IMR-90 (cell line): ENCODE data around the gene HIPK1. TPM values are rescaled to one million over a fixed set of nuclear protein-coding genes. Genes with fewer than 3 reads are reported as not detected.

Experiments
- ATAC-seq: fragments of 200-7000 bp; cut with Tn5 transposase; 2 replicates; pipeline ENCODE4 v1.9.1; 2020; ENCODE audit warnings: low read depth, mild to moderate bottlenecking, moderate library complexity
- BruUV-seq: library from RNA; stranded (reverse); fragments of 400-500 nt; replicated peaks from 2 replicates; lab custom pipeline; 2021; lab: Mats Ljungman, UMichigan
- CTCF ChIA-PET: fragments of 300-600 bp; formaldehyde crosslinking; extraction: SDS; loops from one replicate; lab custom pipeline; 2021; ENCODE audit warnings: antibody characterized with exemption; lab: Yijun Ruan, JAX
- POLR2A ChIA-PET: fragments of 300-600 bp; sonication (Branson Sonifier 250); formaldehyde crosslinking; loops from one replicate; lab custom pipeline; 2022; ENCODE audit warnings: antibody characterized with exemption; ENCODE audit not compliant: unreplicated experiment; lab: Charles Lee
- DNase-seq: peaks from one replicate; pipeline ENCODE4 v3.0.0; 2013
- H2AFZ ChIP-seq: replicated peaks from 2 replicates; pipeline ENCODE3; 2013; ENCODE audit warnings: low read length, mild to moderate bottlenecking; ENCODE audit not compliant: poor library complexity
- H2AK5ac ChIP-seq: 2 replicates; pipeline ENCODE4 v1.6.1; 2013; ENCODE audit warnings: low read depth, low read length, inconsistent platforms
- H2AK9ac ChIP-seq: replicated peaks from 2 replicates; pipeline ENCODE3; 2013; ENCODE audit warnings: mild to moderate bottlenecking, low read depth, low read length, moderate library complexity; ENCODE audit not compliant: poor library complexity
- H2BK120ac ChIP-seq: 2 replicates; pipeline ENCODE4 v1.6.1; 2013; ENCODE audit warnings: low read depth, low read length, inconsistent platforms
- H2BK15ac ChIP-seq: 3 replicates; pipeline ENCODE4 v1.6.1; 2013; ENCODE audit warnings: low read depth, low read length, inconsistent platforms
- H2BK20ac ChIP-seq: 2 replicates; pipeline ENCODE4 v1.6.1; 2013; ENCODE audit warnings: low read depth, mild to moderate bottlenecking, inconsistent platforms, low read length, moderate library complexity
- H2BK5ac ChIP-seq: 2 replicates; pipeline ENCODE4 v1.6.1; 2013; ENCODE audit warnings: mild to moderate bottlenecking, low read depth, low read length, inconsistent platforms; ENCODE audit not compliant: poor library complexity, severe bottlenecking
- H3K14ac ChIP-seq: replicated peaks from 2 replicates; pipeline ENCODE4 v1.6.1; 2013; ENCODE audit warnings: low read depth, low read length, inconsistent platforms
- H3K18ac ChIP-seq: 2 replicates; pipeline ENCODE4 v1.6.1; 2013; ENCODE audit warnings: low read depth, low read length, control low read depth
- H3K23ac ChIP-seq: 2 replicates; pipeline ENCODE4 v1.6.1; 2013; ENCODE audit warnings: low read depth, low read length, inconsistent platforms
- H3K27ac ChIP-seq: 2 replicates; pipeline ENCODE4 v1.5.1; 2013; ENCODE audit warnings: mild to moderate bottlenecking, control low read depth, low read length; ENCODE audit not compliant: insufficient read depth
- H3K27me3 ChIP-seq: 2 replicates; pipeline ENCODE4 v1.6.1; 2013; ENCODE audit warnings: low read length; ENCODE audit not compliant: control insufficient read depth, insufficient read depth
- H3K36me3 ChIP-seq: 2 replicates; pipeline ENCODE4 v1.6.1; 2013; ENCODE audit warnings: low read length, mixed read lengths; ENCODE audit not compliant: control insufficient read depth, insufficient read depth
- H3K4ac ChIP-seq: 2 replicates; pipeline ENCODE4 v1.6.1; 2013; ENCODE audit warnings: low read depth, low read length, inconsistent platforms
- H3K4me1 ChIP-seq: 2 replicates; pipeline ENCODE4 v1.6.1; 2013; ENCODE audit warnings: low read length, mixed read lengths; ENCODE audit not compliant: control insufficient read depth, insufficient read depth
- H3K4me2 ChIP-seq: 2 replicates; pipeline ENCODE4 v1.6.1; 2013; ENCODE audit warnings: low read depth, mild to moderate bottlenecking, control low read depth, low read length, moderate library complexity
- H3K4me3 ChIP-seq: 2 replicates; pipeline ENCODE4 v1.5.1; 2013; ENCODE audit warnings: low read depth, mild to moderate bottlenecking, control low read depth, low read length, moderate library complexity; ENCODE audit not compliant: insufficient read depth
- H3K56ac ChIP-seq: 2 replicates; pipeline ENCODE4 v1.6.1; 2013; ENCODE audit warnings: low read length, inconsistent platforms; ENCODE audit not compliant: insufficient read depth; ENCODE audit errors: extremely low read depth
- H3K79me1 ChIP-seq, 2 experiments: 2 replicates each; pipeline ENCODE4 v1.6.1; 2013; ENCODE audit warnings: low read length in 2 of 2, inconsistent platforms in 1 of 2, low read depth in 1 of 2
- H3K9ac ChIP-seq: 2 replicates; pipeline ENCODE4 v1.6.1; 2013; ENCODE audit warnings: low read depth, low read length, control low read depth
- H3K9me1 ChIP-seq: 2 replicates; pipeline ENCODE4 v1.6.1; 2013; ENCODE audit warnings: low read length, inconsistent platforms; ENCODE audit not compliant: insufficient read depth
- H3K9me3 ChIP-seq: 2 replicates; pipeline ENCODE4 v1.6.1; 2013; ENCODE audit warnings: low read length; ENCODE audit not compliant: control insufficient read depth, insufficient read depth
- H4K20me1 ChIP-seq: 2 replicates; pipeline ENCODE4 v1.6.1; 2013; ENCODE audit warnings: low read length, inconsistent platforms; ENCODE audit not compliant: insufficient read depth
- H4K5ac ChIP-seq: 2 replicates; pipeline ENCODE4 v1.6.1; 2013; ENCODE audit warnings: mild to moderate bottlenecking, low read depth, low read length, control low read depth
- H4K8ac ChIP-seq, 2 experiments: 2 replicates each; pipeline ENCODE4 v1.6.1; 2013; ENCODE audit warnings: low read depth in 2 of 2, low read length in 2 of 2, control low read depth in 1 of 2, inconsistent platforms in 1 of 2
- H4K91ac ChIP-seq: 2 replicates; pipeline ENCODE4 v1.6.1; 2013; ENCODE audit warnings: low read depth, low read length, inconsistent platforms; ENCODE audit not compliant: insufficient read depth
- CEBPB ChIP-seq: IDR thresholded peaks from 2 replicates; pipeline ENCODE4 v1.6.1; 2012; ENCODE audit warnings: low read depth, low read length, improper control_type of control experiment
- MAFK ChIP-seq: IDR thresholded peaks from 2 replicates; pipeline ENCODE4 v1.6.1; 2012; ENCODE audit warnings: low read depth, low read length, improper control_type of control experiment
- NFE2L2 ChIP-seq: fragments of 150-350 bp; IDR thresholded peaks from 2 replicates; pipeline ENCODE4 v1.6.1; 2016; ENCODE audit warnings: low read depth, mild to moderate bottlenecking, low read length
- WGBS, 2 experiments: methylation state at CpG; one replicate each; pipeline versions ENCODE4 v1.1.5 to v1.1.7; 2013; ENCODE audit warnings: missing lambda C conversion rate in 2 of 2; ENCODE audit not compliant: insufficient read length in 1 of 2; ENCODE audit errors: extremely low coverage in 2 of 2; 5-methylcytosine and 5-hydroxymethylcytosine counted together
- dilution Hi-C: fragments of 300-500 bp; cut with HindIII; formaldehyde crosslinking; loops from one replicate; pipeline ENCODE4 v1.14.3; 2018; ENCODE audit warnings: low sequenced_read_pairs; ENCODE audit not compliant: unreplicated experiment
- in situ Hi-C: fragments of 300-500 bp; cut with MboI; formaldehyde crosslinking; loops from 3 replicates; pipeline ENCODE4 v1.14.3; 2019; ENCODE audit warnings: low sequenced_read_pairs, inconsistent platforms, mixed read lengths
- intact Hi-C: fragments of 100-400 bp; cut with micrococcal nuclease; formaldehyde crosslinking; loops from 2 replicates; pipeline ENCODE4 v1.10.0; 2022
- polyA plus RNA-seq, 3 experiments: library from polyadenylated mRNA; depleted of rRNA; stranded (reverse); fragments of >200 nt; gene quantifications; 2 replicates each; pipeline ENCODE4 v1.2.3, GENCODE V29; 2012; ENCODE audit warnings: low replicate concordance in 1 of 3
- total RNA-seq: library from RNA; depleted of rRNA; stranded (reverse); fragments of >200 nt; gene quantifications from 2 replicates; pipeline ENCODE4 v1.2.3, GENCODE V29; 2012
- TF ChIP-seq, protein P1 (sequence below): conservative IDR thresholded peaks from 2 replicates; pipeline ENCODE4 v1.5.1; 2012; ENCODE audit warnings: mild to moderate bottlenecking, low read depth, low read length, improper control_type of control experiment
- TF ChIP-seq, protein P2 (sequence below): fragments of 150-350 bp; IDR thresholded peaks from 2 replicates; pipeline ENCODE4 v1.6.1; 2016; ENCODE audit warnings: low read depth, mild to moderate bottlenecking, low read length, moderate library complexity, borderline replicate concordance

Gene HIPK1
- total and polyA plus RNA-seq, 2 of the 4 experiments (the other 2 are of a cell fraction), result 15.3 to 33.9 TPM

DNA sequence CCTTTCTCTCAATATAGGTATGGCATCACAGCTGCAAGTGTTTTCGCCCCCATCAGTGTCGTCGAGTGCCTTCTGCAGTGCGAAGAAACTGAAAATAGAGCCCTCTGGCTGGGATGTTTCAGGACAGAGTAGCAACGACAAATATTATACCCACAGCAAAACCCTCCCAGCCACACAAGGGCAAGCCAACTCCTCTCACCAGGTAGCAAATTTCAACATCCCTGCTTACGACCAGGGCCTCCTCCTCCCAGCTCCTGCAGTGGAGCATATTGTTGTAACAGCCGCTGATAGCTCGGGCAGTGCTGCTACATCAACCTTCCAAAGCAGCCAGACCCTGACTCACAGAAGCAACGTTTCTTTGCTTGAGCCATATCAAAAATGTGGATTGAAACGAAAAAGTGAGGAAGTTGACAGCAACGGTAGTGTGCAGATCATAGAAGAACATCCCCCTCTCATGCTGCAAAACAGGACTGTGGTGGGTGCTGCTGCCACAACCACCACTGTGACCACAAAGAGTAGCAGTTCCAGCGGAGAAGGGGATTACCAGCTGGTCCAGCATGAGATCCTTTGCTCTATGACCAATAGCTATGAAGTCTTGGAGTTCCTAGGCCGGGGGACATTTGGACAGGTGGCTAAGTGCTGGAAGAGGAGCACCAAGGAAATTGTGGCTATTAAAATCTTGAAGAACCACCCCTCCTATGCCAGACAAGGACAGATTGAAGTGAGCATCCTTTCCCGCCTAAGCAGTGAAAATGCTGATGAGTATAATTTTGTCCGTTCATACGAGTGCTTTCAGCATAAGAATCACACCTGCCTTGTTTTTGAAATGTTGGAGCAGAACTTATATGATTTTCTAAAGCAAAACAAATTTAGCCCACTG is 11.5 kb downstream of the HIPK1 start:
- WGBS, 2 experiments, result 98% methylated on average over 8 of the region's 16 CpGs; no CpG with 5 or more reads in 1 of the 2 experiments
- no peak overlapping the region for H3K9ac ChIP-seq
- peaks cover 28 to 58% of the 10 kb centered on the region in 2 experiments for H3K79me1 ChIP-seq
- H2BK5ac ChIP-seq, result no peak overlapping the region
- H3K18ac ChIP-seq, result no peak overlapping the region
- no peak overlapping the region for H3K14ac ChIP-seq
- no peak overlapping the region for H4K91ac ChIP-seq
- H2AK9ac ChIP-seq, result no peak overlapping the region
- H4K20me1 ChIP-seq, result peaks cover 32% of the 10 kb centered on the region
- dilution Hi-C loops, result no loop called here
- ChIA-PET CTCF (no interaction called here), POLR2A (no interaction called here)
- peaks cover 18% of the 10 kb centered on the region for H3K36me3 ChIP-seq
- in situ Hi-C loops, result no loop called here
- H3K9me1 ChIP-seq, result peaks cover 12% of the 10 kb centered on the region
- H2AFZ ChIP-seq, result no peak overlapping the region
- no peaks in the 10 kb centered on the region for H3K27me3 ChIP-seq
- H3K4ac ChIP-seq, result no peak overlapping the region
- H3K9me3 ChIP-seq, result no peaks in the 10 kb centered on the region
- H3K4me1 ChIP-seq, result peaks cover 2% of the 10 kb centered on the region; the same call in 1 of the 2 replicates
- no peak overlapping the region for H3K27ac ChIP-seq
- DNase-seq, result no peak
- ATAC-seq, result no peak
- TF ChIP-seq, protein P1, sequence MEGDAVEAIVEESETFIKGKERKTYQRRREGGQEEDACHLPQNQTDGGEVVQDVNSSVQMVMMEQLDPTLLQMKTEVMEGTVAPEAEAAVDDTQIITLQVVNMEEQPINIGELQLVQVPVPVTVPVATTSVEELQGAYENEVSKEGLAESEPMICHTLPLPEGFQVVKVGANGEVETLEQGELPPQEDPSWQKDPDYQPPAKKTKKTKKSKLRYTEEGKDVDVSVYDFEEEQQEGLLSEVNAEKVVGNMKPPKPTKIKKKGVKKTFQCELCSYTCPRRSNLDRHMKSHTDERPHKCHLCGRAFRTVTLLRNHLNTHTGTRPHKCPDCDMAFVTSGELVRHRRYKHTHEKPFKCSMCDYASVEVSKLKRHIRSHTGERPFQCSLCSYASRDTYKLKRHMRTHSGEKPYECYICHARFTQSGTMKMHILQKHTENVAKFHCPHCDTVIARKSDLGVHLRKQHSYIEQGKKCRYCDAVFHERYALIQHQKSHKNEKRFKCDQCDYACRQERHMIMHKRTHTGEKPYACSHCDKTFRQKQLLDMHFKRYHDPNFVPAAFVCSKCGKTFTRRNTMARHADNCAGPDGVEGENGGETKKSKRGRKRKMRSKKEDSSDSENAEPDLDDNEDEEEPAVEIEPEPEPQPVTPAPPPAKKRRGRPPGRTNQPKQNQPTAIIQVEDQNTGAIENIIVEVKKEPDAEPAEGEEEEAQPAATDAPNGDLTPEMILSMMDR, result no peak
- TF ChIP-seq, protein P2, sequence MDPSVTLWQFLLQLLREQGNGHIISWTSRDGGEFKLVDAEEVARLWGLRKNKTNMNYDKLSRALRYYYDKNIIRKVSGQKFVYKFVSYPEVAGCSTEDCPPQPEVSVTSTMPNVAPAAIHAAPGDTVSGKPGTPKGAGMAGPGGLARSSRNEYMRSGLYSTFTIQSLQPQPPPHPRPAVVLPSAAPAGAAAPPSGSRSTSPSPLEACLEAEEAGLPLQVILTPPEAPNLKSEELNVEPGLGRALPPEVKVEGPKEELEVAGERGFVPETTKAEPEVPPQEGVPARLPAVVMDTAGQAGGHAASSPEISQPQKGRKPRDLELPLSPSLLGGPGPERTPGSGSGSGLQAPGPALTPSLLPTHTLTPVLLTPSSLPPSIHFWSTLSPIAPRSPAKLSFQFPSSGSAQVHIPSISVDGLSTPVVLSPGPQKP, result no peak
- no peak for TF ChIP-seq NFE2L2
- TF ChIP-seq MAFK, result peak; percentile 35; the same call in 1 of the 2 replicates
- no peak for TF ChIP-seq CEBPB
- H4K5ac ChIP-seq, result no peak overlapping the region
- H2BK120ac ChIP-seq, result no peak overlapping the region
- no TSS peak for BruUV-seq
- intact Hi-C loops, result no loop called here
- H4K8ac ChIP-seq, result no peak overlapping the region
- H3K4me2 ChIP-seq, result no peak overlapping the region
- H3K23ac ChIP-seq, result no peak overlapping the region
- no peak overlapping the region for H3K56ac ChIP-seq
- H2AK5ac ChIP-seq, result no peak overlapping the region
- H2BK20ac ChIP-seq, result no peak overlapping the region
- no peak overlapping the region for H2BK15ac ChIP-seq
- H3K4me3 ChIP-seq, result no peak overlapping the region
